ENCODE results near the gene OXSR1.
"Not testable (repeated sequence)": the region's sequence is repeated elsewhere in the genome, so short reads cannot be mapped to it uniquely, and the experiment has no call there.

The OXSR1 gene

DNA sequence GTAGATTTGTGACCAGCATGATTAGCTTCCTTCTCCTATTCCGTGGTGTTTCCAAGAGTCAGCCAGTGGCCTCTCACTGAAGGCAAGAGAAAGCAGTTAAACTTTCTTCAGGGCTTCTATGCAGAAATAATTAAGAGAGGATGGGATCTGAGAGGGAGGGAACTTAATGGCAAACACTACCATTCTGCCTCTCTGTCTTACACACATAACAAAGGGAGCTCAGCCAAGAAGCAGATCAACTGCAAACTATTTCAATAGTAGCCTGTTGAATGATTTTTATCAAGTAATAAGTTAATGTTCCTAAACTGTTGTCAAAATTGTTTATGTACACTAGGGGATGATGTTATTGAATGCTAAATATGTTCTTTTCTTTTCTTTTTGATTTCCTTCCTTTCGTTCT, 11.8 kb downstream of the OXSR1 start:
- TF ChIP-seq, protein P1, sequence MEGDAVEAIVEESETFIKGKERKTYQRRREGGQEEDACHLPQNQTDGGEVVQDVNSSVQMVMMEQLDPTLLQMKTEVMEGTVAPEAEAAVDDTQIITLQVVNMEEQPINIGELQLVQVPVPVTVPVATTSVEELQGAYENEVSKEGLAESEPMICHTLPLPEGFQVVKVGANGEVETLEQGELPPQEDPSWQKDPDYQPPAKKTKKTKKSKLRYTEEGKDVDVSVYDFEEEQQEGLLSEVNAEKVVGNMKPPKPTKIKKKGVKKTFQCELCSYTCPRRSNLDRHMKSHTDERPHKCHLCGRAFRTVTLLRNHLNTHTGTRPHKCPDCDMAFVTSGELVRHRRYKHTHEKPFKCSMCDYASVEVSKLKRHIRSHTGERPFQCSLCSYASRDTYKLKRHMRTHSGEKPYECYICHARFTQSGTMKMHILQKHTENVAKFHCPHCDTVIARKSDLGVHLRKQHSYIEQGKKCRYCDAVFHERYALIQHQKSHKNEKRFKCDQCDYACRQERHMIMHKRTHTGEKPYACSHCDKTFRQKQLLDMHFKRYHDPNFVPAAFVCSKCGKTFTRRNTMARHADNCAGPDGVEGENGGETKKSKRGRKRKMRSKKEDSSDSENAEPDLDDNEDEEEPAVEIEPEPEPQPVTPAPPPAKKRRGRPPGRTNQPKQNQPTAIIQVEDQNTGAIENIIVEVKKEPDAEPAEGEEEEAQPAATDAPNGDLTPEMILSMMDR (IDR thresholded peaks at IDR 0.05): no peak
- no peak overlapping the region for H3K27ac ChIP-seq
- H3K27me3 ChIP-seq: no peaks in the 10 kb centered on the region
- no peaks in the 10 kb centered on the region for H3K36me3 ChIP-seq
- no peak for DNase-seq
- intact Hi-C loops (cut with DNase I; ENCODE audit: low total_unique reads): no loop called here
- H3K4me1 ChIP-seq: peaks cover 0 to 26% (median 2%) of the 10 kb centered on the region in 4 donors
- H3K4me3 ChIP-seq: no peak overlapping the region
- H3K9me3 ChIP-seq: no peaks in the 10 kb centered on the region

DNA sequence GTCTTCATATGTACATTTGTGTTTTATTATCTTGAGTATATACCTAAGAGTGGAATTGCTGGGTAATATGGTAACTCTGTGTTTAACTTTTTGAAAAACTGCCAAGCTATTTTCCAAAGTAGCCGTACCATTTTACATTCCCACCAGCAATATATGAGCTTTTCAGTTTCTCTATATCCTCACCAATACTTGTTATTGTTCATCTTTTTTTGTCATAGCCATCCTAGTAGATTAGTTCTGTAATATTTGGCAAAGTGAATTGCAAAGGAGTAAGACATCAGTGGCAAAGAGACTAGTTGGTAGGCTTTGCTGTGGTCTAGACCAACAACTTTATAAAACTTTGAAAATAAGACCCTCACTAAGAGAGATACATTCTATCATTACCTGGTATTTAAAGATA, 21.4 kb downstream of the OXSR1 start:
- DNase-seq: no peak
- Histone ChIP-seq H3K27ac (no peak overlapping the region), H3K4me3 (no peak overlapping the region), H3K27me3 (no peaks in the 10 kb centered on the region), H3K4me1 (peaks cover 0 to 26% (median 0%) of the 10 kb centered on the region in 4 donors), H3K9me3 (no peaks in the 10 kb centered on the region), H3K36me3 (peaks cover 7 to 22% (median 10%) of the 10 kb centered on the region in 3 donors)
- intact Hi-C loops (cut with DNase I; ENCODE audit: low total_unique reads): no loop called here
- TF ChIP-seq, protein P1 (IDR thresholded peaks at IDR 0.05): no peak

DNA sequence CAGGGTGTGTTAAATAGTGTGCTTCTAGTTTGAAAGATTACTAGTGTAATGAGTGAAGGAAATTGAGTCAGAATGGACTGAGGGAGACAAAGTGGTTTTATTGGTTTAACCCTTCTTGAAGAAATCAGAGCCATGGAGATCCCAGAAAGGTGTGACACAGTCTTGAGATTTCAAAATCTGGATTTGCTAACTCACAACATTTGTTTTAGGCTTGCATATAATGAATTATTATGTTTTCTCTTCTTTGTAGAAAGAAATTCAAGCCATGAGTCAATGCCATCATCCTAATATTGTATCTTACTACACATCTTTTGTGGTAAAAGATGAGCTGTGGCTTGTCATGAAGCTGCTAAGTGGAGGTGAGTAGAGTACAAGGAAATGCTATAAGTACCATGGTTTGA, 25.1 kb downstream of the OXSR1 start:
- H3K27me3 ChIP-seq: no peaks in the 10 kb centered on the region
- TF ChIP-seq, protein P1 (IDR thresholded peaks at IDR 0.05): no peak
- peaks cover under 1 to 17% (median 5%) of the 10 kb centered on the region in 3 donors for H3K36me3 ChIP-seq
- no peak for DNase-seq
- peak overlapping the region in 1 of 2 donors; percentile 39 for H3K27ac ChIP-seq
- H3K4me1 ChIP-seq: peaks cover 0 to 18% (median 0%) of the 10 kb centered on the region in 4 donors
- no peak overlapping the region for H3K4me3 ChIP-seq
- intact Hi-C loops (cut with DNase I; ENCODE audit: low total_unique reads): no loop called here
- H3K9me3 ChIP-seq: no peaks in the 10 kb centered on the region

DNA sequence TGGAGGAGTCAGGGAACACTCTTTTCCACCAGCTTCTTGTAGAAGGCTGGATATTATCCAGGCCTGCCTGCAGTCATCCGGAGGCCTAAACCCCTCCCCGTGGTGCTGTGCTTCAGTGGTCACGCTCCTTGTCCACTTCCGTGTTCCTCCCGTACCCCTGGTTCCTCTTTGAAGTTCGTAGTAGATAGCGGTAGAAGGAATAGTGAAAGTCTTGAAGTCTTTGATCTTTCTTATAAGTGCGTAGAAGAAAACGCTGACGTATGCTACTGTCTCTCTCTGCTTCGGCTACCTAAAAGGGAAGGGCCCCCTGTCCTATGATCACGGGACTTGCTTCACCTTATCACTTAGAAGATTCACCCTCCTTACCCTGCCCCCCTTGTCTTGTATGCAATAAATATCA, 37.6 kb downstream of the OXSR1 start:
- H3K27me3 ChIP-seq; H3K27ac ChIP-seq; intact Hi-C loops (cut with DNase I; ENCODE audit: low total_unique reads); H3K4me3 ChIP-seq; H3K4me1 ChIP-seq; DNase-seq; H3K9me3 ChIP-seq: not testable (repeated sequence)
- H3K36me3 ChIP-seq: peaks cover 22 to 48% (median 29%) of the 10 kb centered on the region in 3 donors

DNA sequence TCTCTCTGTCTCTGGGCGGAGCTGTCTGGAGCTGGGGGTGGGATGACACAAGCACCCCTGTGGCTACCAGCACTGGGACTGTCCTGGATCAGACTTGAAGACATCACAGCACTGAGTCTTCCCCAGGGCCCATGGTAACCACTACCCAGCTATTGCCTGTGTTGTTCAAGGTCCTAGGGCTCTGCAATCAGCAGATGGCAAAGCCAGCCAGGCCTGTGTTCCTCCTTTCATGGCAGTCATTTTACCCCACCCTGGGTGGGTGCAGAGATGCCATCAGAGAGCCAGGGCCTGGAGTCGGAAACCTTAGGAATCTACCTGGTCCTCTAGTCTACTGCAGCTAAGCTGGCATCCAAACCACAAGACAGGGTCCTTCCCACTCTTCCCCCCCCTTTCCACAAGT, 38.4 kb downstream of the OXSR1 start:
- Histone ChIP-seq H3K9me3 (no peaks in the 10 kb centered on the region), H3K4me3 (no peak overlapping the region), H3K4me1 (no peaks in the 10 kb centered on the region), H3K36me3 (peaks cover 19 to 52% (median 27%) of the 10 kb centered on the region in 3 donors), H3K27me3 (no peaks in the 10 kb centered on the region), H3K27ac (no peak overlapping the region)
- intact Hi-C loops (cut with DNase I; ENCODE audit: low total_unique reads): no loop called here
- TF ChIP-seq, protein P1 (IDR thresholded peaks at IDR 0.05): no peak
- no peak for DNase-seq

DNA sequence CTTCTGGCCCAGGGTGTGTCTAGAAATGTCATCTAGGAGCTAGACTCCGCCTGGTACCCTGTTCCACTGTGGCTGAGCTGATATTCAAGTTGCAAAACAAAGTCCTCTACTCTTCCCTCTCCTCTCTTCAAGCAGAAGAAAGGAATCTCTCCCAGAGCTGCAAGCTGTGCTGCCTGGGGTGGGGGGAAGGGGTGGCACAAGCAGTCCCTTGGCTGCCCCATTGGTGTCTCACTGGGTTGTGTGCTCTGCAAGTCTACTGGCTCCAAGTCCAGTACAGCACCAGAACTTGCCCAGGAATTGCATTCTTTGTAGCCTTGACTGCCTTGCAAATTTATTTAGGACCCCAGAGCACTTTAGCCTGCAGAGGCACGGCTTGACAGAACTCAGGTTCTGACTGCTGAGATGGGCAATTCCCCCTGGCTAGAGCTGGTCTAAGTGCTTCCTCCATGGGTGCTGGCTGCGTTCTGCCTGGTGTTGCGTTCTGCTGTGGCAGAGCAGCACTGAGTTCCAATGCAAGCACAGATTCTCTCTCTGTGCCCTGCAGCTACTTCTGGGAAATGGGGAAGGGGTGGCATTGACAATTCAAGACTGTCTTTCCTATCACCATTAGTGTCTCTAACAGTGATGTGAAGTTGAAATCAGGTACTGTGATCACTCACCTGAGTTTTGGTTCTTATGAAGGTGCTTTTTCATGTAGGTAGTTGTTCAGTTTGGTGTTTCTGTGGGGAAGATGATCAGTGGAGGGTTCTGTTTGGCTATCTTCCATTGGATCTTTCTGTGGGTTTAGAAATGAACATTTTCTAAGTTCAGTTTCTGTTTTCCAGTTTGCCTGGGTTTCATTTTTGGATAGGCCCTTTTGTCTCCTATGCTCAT, 39.5 kb downstream of the OXSR1 start:
- Histone ChIP-seq H3K4me3 (no peak overlapping the region), H3K36me3 (peaks cover 13 to 50% (median 15%) of the 10 kb centered on the region in 3 donors), H3K4me1 (no peaks in the 10 kb centered on the region), H3K27ac (no peak overlapping the region), H3K27me3 (no peaks in the 10 kb centered on the region), H3K9me3 (no peaks in the 10 kb centered on the region)
- DNase-seq: no peak
- TF ChIP-seq, protein P1 (IDR thresholded peaks at IDR 0.05): no peak
- intact Hi-C loops (cut with DNase I; ENCODE audit: low total_unique reads): no loop called here

All from tibial artery (tissue), 4 donors.